Measurements from ENCODE around the gene RPL12. TPM values are rescaled to one million over a fixed set of nuclear protein-coding genes. Genes with fewer than 3 reads are reported as not detected.

RPL12 gene
- total and polyA plus RNA-seq, 2 donors from 2014 or later: 985 to 1,980 TPM

DNA sequence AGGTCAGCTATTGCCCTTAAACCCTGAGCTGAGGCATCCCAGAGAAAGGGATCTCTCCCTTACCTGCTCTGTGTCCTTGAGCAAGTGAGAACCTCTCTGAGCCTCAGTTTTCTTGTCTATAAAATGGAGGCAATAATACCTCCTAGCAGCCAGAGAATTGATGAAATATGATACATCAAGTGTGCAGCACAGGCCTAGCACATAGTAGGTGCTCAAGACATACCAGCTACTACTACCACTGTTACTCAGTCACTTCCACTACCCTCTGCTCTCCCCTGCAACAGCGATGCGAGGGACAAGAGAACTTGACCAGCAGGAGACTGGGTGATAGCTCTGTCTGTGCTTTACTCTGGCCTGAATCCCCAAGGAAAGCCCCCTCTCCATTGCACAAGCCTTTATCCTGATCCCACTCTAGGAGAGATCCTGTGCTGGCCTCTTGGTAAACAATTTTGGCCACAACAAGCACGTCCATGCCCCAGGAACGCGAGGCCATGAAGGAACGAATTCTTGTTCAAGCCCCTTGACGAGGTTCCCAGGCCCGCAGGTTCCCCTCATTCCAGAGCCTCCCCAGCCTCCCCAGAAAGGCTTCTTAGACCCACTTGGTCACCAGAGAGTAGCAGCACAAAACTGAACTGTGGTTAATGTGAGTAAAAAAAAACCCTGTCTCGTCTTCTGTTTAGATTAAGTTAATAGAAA is 39.5 kb upstream of the RPL12 start:
- H3K9me3 ChIP-seq (ENCODE audit: control insufficient read depth in 2 of 3, insufficient read depth in 1 of 3, low read length in 3 of 3): no peaks in the 10 kb centered on the region
- intact Hi-C loops (cut with DNase I): no loop called here
- H3K36me3 ChIP-seq (ENCODE audit: control insufficient read depth in 2 of 3, insufficient read depth in 3 of 3, low read length in 3 of 3): peaks cover 0 to 16% (median 16%) of the 10 kb centered on the region in 3 donors
- no peak overlapping the region for H3K4me3 ChIP-seq (ENCODE audit: low read length in 3 of 3)
- H3K4me1 ChIP-seq (ENCODE audit: control insufficient read depth in 2 of 3, insufficient read depth in 2 of 3, low read depth in 1 of 3, low read length in 3 of 3): peaks cover 0 to 4% (median 0%) of the 10 kb centered on the region in 3 donors
- no peak overlapping the region for H3K27ac ChIP-seq (ENCODE audit: low read depth in 2 of 2, low read length in 2 of 2)
- H3K27me3 ChIP-seq (ENCODE audit: control insufficient read depth, insufficient read depth, low read length): no peaks in the 10 kb centered on the region
- FAIRE-seq (no peak), DNase-seq (no peak)
- TF ChIP-seq, protein P1, sequence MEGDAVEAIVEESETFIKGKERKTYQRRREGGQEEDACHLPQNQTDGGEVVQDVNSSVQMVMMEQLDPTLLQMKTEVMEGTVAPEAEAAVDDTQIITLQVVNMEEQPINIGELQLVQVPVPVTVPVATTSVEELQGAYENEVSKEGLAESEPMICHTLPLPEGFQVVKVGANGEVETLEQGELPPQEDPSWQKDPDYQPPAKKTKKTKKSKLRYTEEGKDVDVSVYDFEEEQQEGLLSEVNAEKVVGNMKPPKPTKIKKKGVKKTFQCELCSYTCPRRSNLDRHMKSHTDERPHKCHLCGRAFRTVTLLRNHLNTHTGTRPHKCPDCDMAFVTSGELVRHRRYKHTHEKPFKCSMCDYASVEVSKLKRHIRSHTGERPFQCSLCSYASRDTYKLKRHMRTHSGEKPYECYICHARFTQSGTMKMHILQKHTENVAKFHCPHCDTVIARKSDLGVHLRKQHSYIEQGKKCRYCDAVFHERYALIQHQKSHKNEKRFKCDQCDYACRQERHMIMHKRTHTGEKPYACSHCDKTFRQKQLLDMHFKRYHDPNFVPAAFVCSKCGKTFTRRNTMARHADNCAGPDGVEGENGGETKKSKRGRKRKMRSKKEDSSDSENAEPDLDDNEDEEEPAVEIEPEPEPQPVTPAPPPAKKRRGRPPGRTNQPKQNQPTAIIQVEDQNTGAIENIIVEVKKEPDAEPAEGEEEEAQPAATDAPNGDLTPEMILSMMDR (IDR thresholded peaks at IDR 0.05; ENCODE audit: borderline replicate concordance, extremely low read depth, insufficient read depth): no peak
- H3K9ac ChIP-seq (ENCODE audit: low read length in 3 of 3): no peak overlapping the region

GRCh38 chr9:127489471-127490115 is 38.4 kb upstream of the RPL12 start:
- Histone ChIP-seq H3K4me3 (ENCODE audit: low read length in 3 of 3) (no peak overlapping the region), H3K9me3 (ENCODE audit: control insufficient read depth in 2 of 3, insufficient read depth in 1 of 3, low read length in 3 of 3) (no peaks in the 10 kb centered on the region), H3K36me3 (ENCODE audit: control insufficient read depth in 2 of 3, insufficient read depth in 3 of 3, low read length in 3 of 3) (peaks cover 0 to 18% (median 17%) of the 10 kb centered on the region in 3 donors), H3K9ac (ENCODE audit: low read length in 3 of 3) (no peak overlapping the region), H3K4me1 (ENCODE audit: control insufficient read depth in 2 of 3, insufficient read depth in 2 of 3, low read depth in 1 of 3, low read length in 3 of 3) (no peaks in the 10 kb centered on the region), H3K27me3 (ENCODE audit: control insufficient read depth, insufficient read depth, low read length) (no peaks in the 10 kb centered on the region), H3K27ac (ENCODE audit: low read depth in 2 of 2, low read length in 2 of 2) (no peak overlapping the region)
- TF ChIP-seq, protein P1 (IDR thresholded peaks at IDR 0.05; ENCODE audit: borderline replicate concordance, extremely low read depth, insufficient read depth): no peak
- FAIRE-seq (no peak), DNase-seq (peak in 4 of 5 donors; percentile 63 to 81 (median 69))
- intact Hi-C loops (cut with DNase I): no loop called here

DNA sequence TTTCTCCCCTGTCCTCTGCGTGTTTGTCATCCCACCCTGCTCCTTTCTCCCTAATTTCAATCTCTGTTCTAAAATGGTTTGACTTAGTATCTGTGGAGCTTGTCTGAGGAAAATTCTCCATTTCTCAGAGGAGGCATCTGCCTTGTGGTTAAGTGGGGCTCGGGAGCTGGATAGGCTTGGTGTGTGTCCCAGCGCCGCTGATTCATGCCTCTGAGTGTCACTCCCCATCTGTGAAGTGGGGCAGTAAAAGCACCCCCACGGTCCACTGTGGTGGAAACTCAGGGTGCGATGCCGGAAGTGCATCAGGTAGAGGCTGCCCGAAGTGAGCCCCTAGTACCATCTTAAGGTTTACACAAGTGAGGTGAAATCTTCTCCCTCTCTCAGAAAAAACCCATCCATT is 37.7 kb upstream of the RPL12 start:
- TF ChIP-seq, protein P1 (IDR thresholded peaks at IDR 0.05; ENCODE audit: borderline replicate concordance, extremely low read depth, insufficient read depth): no peak
- intact Hi-C loops (cut with DNase I): no loop called here
- DNase-seq (no peak), FAIRE-seq (no peak)
- Histone ChIP-seq H3K27ac (ENCODE audit: low read depth in 2 of 2, low read length in 2 of 2) (no peak overlapping the region), H3K4me1 (ENCODE audit: control insufficient read depth in 2 of 3, insufficient read depth in 2 of 3, low read depth in 1 of 3, low read length in 3 of 3) (no peaks in the 10 kb centered on the region), H3K9ac (ENCODE audit: low read length in 3 of 3) (no peak overlapping the region), H3K4me3 (ENCODE audit: low read length in 3 of 3) (no peak overlapping the region), H3K27me3 (ENCODE audit: control insufficient read depth, insufficient read depth, low read length) (no peaks in the 10 kb centered on the region), H3K36me3 (ENCODE audit: control insufficient read depth in 2 of 3, insufficient read depth in 3 of 3, low read length in 3 of 3) (peaks cover 0 to 17% (median 13%) of the 10 kb centered on the region in 3 donors), H3K9me3 (ENCODE audit: control insufficient read depth in 2 of 3, insufficient read depth in 1 of 3, low read length in 3 of 3) (no peaks in the 10 kb centered on the region)

Data from kidney (tissue), 14 donors.